GM21447 (cell line): ENCODE data around the gene S100A1.
"Not testable (repeated sequence)": the region's sequence is repeated elsewhere in the genome, so short reads cannot be mapped to it uniquely, and the experiment has no call there.

Experiments
- ATAC-seq: cut with Tn5 transposase; IDR thresholded peaks from one replicate; pipeline ENCODE4 v1.9.1; 2021; ENCODE audit not compliant: unreplicated experiment

Gene S100A1

DNA sequence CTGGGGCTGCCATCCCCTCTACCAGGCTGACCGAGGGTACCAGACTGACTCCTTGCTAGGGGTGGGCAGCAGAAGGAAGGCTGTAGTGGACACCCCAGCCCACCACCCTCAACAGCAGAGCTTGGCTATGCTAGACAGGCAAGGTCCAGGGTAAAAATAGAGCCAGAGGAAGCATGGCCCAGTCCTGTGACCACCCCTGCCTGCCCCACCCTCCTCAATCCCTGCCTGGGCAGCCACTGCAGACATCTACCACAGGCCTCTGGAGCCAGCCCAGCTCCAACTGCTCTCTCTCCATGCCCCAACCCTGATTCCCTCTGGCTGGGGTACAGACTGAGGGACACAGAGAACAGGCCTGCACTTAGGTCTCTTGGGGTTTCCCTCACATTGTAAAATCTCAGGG is 1.7 kb downstream of the S100A1 start:
- ATAC-seq: no peak

GRCh38 chr1:153630384-153630783 is 2.1 kb downstream of the S100A1 start:
- no peak for ATAC-seq

- no peak for ATAC-seq
Measured at GRCh38 chr1:153631047-153632022, 3.1 kb downstream of the S100A1 start.

DNA sequence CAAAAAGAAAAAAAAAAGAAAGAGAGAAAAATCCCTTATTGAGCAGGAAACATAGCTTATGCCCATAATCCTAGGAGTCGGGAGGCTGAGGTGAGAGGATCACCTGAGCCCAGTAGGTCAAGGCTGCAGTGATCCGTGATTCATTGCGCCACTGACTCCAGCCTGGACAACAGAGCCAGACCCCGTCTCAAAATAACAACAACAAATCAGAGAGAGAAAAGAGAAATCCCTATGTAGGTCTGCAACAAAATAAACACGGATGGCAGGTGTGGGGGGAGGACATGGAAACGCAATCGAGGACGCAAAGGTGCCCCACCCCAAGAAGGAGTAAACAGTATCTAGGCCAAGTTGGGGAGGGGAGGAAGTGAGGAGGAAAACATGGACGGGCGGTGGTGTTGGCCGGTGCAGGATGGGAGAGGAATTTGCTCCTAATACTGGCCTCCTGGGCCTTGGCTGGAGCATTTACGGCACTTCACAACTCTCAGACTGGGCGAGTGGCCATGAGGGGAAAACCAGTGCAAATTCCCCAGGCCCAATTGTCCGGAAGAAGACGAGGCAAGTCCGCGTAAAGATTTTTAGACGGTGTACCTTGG is 5.0 kb downstream of the S100A1 start:
- ATAC-seq: peak; percentile 3

DNA sequence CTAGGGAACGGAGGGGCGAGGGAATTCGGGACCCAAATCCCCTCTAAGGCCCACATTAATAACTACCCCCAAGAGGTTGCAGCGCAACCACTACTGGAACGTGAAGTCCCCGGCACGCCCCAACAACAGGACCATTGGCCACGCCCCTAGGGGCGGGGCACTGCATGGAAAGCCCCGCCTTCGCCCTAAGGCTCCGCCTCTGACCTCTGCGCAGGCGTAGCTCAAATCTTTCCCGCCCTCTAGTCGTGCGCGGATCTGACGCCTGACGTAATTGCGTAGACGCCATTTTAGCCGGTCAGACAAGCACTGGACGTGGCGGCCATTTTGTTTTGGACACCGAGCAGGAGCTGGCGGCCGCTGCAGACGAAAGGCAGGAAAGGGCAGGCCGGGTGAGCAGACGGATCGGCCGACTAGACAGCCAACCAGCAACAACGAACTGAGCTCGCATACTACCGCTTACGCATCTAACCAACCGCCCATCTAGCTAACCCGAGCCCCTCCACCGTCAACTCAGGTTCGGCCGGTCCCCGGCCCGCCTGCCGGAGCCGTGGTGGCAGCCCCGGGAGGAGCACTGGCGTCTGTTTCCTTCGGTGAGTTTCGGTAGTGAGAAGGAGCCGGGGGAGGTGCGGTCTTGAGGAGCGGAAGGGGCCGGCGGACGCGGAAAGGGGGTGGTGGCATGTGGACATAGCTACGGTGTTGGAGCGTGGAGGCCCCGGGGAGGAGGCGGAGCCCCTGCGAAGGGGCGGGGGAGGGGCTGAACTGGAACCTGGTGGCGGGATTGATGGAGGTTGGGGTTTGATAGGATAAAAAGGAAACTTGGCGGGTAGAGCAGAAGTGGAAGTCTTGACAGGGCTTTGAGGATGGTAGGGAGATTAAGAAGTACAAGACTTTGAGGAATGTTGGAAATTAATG is 5.8 kb downstream of the S100A1 start, which contains the start of gene CHTOP:
TSS of gene CHTOP (plus strand) at position 313 of the 912 bp plus-strand sequence. CDS start 2,523 bp downstream, outside the sequence.
- peak; percentile 83 for ATAC-seq

- no peak for ATAC-seq
Measured at GRCh38 chr1:153635872-153636271, 7.6 kb downstream of the S100A1 start.

DNA sequence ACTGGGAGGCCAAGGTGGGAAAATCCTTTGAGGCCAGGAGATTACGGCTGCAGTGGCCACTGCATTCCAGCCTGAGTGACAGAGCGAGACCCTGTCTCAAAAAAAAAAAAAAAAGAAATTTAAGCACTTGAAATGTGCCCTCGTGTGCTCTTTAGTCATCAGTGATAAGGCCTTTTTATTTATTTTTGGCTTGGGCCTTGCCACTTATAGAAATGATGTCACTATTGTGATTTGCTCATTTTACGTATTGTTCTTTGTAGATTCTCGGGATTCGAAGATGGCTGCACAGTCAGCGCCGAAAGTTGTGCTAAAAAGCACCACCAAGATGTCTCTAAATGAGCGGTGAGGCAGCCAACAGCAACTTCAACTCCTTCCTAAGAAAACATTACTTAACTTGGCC is 8.1 kb downstream of the S100A1 start:
- ATAC-seq: no peak

- ATAC-seq: no peak
Measured at GRCh38 chr1:153638261-153638660, 10.0 kb downstream of the S100A1 start.

DNA sequence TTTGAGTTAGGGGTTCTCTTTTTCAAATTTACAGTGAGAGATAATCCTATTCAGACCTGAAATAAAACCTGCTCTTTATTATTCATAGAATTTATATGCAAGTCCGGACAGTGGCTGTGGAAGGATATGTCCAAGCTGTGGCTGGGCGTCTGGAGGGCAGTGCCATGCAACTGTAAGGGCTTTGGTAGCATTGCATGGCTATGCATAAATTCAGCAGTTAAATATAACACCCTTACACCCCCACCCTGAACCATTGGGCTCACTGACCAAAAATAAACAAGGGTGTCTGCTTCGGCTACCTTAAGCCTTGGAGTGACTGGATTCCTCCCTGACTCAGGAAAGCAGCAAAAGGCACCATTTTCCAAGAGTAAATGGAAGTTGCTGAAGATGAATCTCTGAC is 11.0 kb downstream of the S100A1 start:
- ATAC-seq: no peak

DNA sequence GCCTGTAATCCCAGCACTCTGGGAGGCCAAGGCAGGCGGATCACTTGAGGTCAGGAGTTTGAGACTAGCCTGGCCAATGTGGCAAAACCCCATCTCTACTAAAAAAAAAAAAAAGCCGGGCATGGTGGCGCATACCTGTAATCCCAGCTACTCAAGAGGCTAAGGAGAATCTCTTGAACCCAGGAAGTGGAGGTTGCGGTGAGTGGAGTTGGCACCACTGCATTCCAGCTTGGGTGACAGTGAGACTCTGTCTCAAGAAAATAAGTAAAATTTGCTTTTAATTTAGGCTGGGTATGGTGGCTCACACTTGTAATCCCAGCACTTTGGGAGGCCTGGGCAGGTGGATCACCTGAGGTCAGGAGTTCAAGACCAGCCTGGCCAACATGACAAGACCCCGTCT is 12.0 kb downstream of the S100A1 start:
- ATAC-seq: not testable (repeated sequence)

DNA sequence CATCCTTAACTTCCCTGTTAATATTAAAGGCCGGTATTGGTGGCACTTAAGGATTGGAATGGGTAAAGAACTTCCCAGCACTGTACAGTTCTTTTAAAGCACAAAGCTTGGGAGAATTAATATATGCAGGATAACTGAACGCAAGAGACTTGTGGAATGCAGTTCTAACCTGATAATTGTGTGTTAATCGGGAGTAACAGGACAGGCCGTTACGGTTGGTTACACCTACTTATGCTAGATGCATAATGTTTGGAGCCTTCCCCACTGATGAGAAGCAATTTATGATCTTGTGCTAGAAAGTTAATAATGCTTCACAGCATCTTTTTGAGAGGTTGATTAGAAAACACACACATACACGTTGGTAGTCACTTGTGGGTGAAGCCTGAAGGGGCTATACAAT is 12.6 kb downstream of the S100A1 start:
- no peak for ATAC-seq

DNA sequence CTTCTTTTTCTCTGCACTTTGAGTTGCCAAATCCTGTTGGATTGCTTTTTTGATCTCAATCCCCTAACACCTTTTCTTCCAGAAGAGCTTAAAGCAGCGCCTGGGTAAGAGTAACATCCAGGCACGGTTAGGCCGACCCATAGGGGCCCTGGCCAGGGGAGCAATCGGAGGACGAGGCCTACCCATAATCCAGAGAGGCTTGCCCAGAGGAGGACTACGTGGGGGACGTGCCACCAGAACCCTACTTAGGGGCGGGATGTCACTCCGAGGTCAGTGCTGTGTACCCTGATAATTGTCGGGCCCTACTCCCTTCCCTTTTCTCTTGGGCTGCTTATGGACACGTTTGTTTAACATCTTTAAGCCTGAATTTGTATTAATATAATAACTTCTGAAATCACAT is 13.9 kb downstream of the S100A1 start:
- no peak for ATAC-seq

GRCh38 chr1:153643100-153643499 is 14.9 kb downstream of the S100A1 start:
- no peak for ATAC-seq

DNA sequence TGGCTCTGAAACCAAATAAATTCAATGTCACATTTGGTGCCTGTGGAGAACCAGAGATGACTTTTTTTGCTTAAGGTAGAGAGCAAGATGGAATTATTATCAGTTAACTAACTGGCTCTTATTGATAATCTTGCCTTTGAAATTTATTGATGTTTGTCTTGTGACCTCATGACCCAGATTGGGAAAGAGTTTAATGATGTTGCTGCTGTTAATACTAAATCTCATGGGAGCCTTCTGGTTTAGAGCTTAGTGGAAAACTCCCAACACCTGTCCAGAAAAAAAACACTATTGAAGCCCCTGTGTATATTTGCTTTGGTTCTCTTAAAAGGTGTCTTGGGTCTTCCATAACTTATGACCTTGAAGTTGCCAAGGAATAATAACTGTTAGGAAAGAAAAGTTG is 15.6 kb downstream of the S100A1 start:
- no peak for ATAC-seq

GRCh38 chr1:153646672-153647345 is 18.6 kb downstream of the S100A1 start:
- no peak for ATAC-seq

- no peak for ATAC-seq
Measured at GRCh38 chr1:153647346-153647714, 19.1 kb downstream of the S100A1 start.

- ATAC-seq: no peak
Measured at GRCh38 chr1:153648000-153648643, 19.9 kb downstream of the S100A1 start.

DNA sequence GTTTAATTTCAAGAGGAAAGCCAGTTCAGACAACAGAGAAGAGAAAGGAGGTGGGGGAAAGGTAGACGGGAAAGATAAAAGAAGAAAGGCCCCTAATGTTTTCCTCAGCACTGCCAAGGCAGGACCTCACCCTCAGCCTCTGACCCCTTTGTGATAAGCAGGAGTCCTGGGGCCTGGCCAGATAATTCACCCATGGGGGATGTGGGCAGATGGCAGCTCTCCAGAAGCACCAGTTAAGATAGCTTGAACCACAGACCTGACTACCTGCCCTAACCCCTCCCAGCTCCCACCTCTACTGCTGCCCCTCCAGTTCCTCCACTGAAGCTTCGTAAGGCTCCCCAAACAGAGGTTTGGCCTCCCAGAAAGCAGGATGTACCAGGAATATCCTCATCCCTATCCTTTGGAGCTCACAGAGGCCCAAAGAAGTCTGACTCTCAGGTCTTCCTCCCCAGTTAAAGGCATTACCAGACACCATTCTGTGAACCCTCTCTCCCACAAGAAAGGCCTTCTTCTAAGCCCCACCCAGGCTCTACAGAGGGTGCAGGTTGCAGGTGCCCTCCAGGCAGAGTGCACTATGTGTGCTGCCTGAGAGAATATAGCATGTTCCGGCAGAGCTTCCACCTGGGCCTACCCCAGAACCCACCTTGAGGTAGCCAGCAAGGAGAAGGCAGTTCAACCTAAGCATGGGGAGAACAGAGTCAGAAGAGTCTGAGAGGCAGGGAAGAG is 21.1 kb downstream of the S100A1 start:
- no peak for ATAC-seq

GRCh38 chr1:153649863-153650235 is 21.6 kb downstream of the S100A1 start:
- ATAC-seq: no peak

DNA sequence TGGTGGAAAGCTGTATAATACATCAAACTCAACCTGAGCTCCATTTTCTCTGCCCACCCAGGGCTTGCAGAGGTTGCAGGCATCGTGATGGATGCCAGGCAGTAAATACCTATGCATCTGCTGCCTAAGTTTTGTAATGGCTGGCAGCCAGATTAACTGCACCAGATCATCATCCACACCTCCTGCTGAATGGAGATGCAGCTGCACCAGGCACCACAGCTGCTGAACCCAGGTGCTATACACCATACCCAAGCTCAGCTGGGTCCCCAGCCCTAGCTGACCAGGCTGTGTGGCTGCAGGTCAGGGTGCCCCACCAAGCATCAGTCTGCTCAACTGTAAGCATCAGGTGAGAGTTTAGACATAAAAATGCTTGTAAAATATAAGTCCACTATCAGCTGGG is 23.5 kb downstream of the S100A1 start:
- no peak for ATAC-seq
